HG03103 (cell line): ENCODE data around the gene DOC2B.
"Not testable (repeated sequence)": the region's sequence is repeated elsewhere in the genome, so short reads cannot be mapped to it uniquely, and the experiment has no call there.

Experiments used
- ATAC-seq: cut with Tn5 transposase; IDR thresholded peaks from one replicate; pipeline ENCODE4 v1.9.1; 2021; ENCODE audit warnings: low read depth; ENCODE audit not compliant: unreplicated experiment

Gene DOC2B

GRCh38 chr17:213286-214105, 32.0 kb upstream of the DOC2B start:
- no peak for ATAC-seq

GRCh38 chr17:210402-210801, 29.0 kb upstream of the DOC2B start:
- no peak for ATAC-seq

GRCh38 chr17:208429-208828, 27.0 kb upstream of the DOC2B start:
- no peak for ATAC-seq

GRCh38 chr17:207775-208174, 26.3 kb upstream of the DOC2B start:
- no peak for ATAC-seq

- ATAC-seq = no peak
Observed at GRCh38 chr17:206941-207560, 25.6 kb upstream of the DOC2B start.

- ATAC-seq = not testable (repeated sequence)
Observed at GRCh38 chr17:206484-206883, 25.0 kb upstream of the DOC2B start.

- ATAC-seq = no peak
Observed at GRCh38 chr17:205817-206216, 24.4 kb upstream of the DOC2B start.

GRCh38 chr17:205148-205669, 23.8 kb upstream of the DOC2B start:
- no peak for ATAC-seq

- ATAC-seq = no peak
Observed at GRCh38 chr17:204427-205147, 23.1 kb upstream of the DOC2B start.

- ATAC-seq = no peak
Observed at GRCh38 chr17:202501-202951, 21.1 kb upstream of the DOC2B start.

GRCh38 chr17:201736-202135, 20.3 kb upstream of the DOC2B start:
- not testable (repeated sequence) for ATAC-seq

- not testable (repeated sequence) for ATAC-seq
Observed at GRCh38 chr17:201257-201656, 19.8 kb upstream of the DOC2B start.

GRCh38 chr17:200586-200985, 19.1 kb upstream of the DOC2B start:
- no peak for ATAC-seq

- no peak for ATAC-seq
Observed at GRCh38 chr17:199806-200545, 18.5 kb upstream of the DOC2B start.

GRCh38 chr17:199191-199604, 17.7 kb upstream of the DOC2B start:
- ATAC-seq = no peak

GRCh38 chr17:198225-198624, 16.8 kb upstream of the DOC2B start:
- not testable (repeated sequence) for ATAC-seq

- no peak for ATAC-seq
Observed at GRCh38 chr17:197352-197751, 15.9 kb upstream of the DOC2B start.

GRCh38 chr17:194828-195602, 13.6 kb upstream of the DOC2B start:
- no peak for ATAC-seq
